CD4-positive, alpha-beta T cell treated with Interleukin-1 beta for 1 hour (primary cell): Measurements from ENCODE around the gene SPINT1.

Experiments used
- DNase-seq, 2 donors: peaks; one replicate each; pipeline ENCODE4 v3.0.0-alpha.2; 2020 to 2022

Gene SPINT1

GRCh38 chr15:40894681-40895448, 51.0 kb downstream of the SPINT1 start:
- peak; percentile 65 to 69 for DNase-seq

DNA sequence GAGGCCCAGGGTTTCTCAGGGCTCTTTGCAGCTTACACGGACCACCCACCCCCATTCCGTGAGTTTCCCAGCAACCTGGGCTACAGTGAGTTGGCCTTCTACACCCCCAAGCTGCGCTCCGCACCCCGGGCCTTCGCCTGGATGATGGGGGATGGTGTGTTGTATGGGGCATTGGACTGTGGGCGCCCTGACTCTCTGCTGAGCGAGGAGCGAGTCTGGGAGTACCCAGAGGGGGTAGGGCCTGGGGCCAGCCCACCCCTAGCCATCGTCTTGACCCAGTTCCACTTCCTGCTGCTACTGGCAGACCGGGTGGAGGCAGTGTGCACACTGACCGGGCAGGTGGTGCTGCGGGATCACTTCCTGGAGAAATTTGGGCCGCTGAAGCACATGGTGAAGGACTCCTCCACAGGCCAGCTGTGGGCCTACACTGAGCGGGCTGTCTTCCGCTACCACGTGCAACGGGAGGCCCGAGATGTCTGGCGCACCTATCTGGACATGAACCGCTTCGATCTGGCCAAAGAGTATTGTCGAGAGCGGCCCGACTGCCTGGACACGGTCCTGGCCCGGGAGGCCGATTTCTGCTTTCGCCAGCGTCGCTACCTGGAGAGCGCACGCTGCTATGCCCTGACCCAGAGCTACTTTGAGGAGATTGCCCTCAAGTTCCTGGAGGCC, 55.8 kb downstream of the SPINT1 start:
- no peak for DNase-seq

GRCh38 chr15:40900256-40901052, 56.6 kb downstream of the SPINT1 start:
- no peak for DNase-seq

- DNase-seq, result no peak
Observed at GRCh38 chr15:40901053-40901443, 57.2 kb downstream of the SPINT1 start.

DNA sequence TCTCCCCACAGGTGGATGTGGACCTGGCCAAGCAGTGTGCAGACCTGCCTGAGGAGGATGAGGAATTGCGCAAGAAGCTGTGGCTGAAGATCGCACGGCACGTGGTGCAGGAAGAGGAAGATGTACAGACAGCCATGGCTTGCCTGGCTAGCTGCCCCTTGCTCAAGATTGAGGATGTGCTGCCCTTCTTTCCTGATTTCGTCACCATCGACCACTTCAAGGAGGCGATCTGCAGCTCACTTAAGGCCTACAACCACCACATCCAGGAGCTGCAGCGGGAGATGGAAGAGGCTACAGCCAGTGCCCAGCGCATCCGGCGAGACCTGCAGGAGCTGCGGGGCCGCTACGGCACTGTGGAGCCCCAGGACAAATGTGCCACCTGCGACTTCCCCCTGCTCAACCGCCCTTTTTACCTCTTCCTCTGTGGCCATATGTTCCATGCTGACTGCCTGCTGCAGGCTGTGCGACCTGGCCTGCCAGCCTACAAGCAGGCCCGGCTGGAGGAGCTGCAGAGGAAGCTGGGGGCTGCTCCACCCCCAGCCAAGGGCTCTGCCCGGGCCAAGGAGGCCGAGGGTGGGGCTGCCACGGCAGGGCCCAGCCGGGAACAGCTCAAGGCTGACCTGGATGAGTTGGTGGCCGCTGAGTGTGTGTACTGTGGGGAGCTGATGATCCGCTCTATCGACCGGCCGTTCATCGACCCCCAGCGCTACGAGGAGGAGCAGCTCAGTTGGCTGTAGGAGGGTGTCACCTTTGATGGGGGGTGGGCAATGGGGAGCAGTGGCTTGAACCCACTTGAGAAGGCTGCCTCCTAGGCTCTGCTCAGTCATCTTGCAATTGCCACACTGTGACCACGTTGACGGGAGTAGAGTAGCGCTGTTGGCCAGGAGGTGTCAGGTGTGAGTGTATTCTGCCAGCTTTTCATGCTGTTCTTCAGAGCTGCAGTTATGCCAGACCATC, 59.0 kb downstream of the SPINT1 start:
- peak in 1 of 2 donors; percentile 61 for DNase-seq

- DNase-seq, result no peak
Observed at GRCh38 chr15:40904552-40905201, 60.8 kb downstream of the SPINT1 start.

GRCh38 chr15:40906091-40906990, 62.5 kb downstream of the SPINT1 start:
- peak; percentile 76 to 85 for DNase-seq

- peak; percentile 67 to 72 for DNase-seq
Observed at GRCh38 chr15:40906991-40907802, 63.3 kb downstream of the SPINT1 start.
